Activated CD4-positive, CD25-positive, alpha-beta regulatory T cell (primary cell): ENCODE measurements around the gene SLC39A9.
"Not testable (repeated sequence)": the region's sequence is repeated elsewhere in the genome, so short reads cannot be mapped to it uniquely, and the experiment has no call there.

Experiments used
- DNase-seq, 4 experiments: peaks; one replicate each; lab custom pipeline; 2025; lab: John Stamatoyannopoulos, UW

Gene SLC39A9

GRCh38 chr14:69475194-69475818, 76.8 kb downstream of the SLC39A9 start:
- no peak for DNase-seq

- not testable (repeated sequence) for DNase-seq
Observed at GRCh38 chr14:69476824-69477450, 78.4 kb downstream of the SLC39A9 start.

GRCh38 chr14:69478055-69478454, 79.6 kb downstream of the SLC39A9 start:
- not testable (repeated sequence) for DNase-seq

GRCh38 chr14:69479696-69480095, 81.2 kb downstream of the SLC39A9 start:
- no peak for DNase-seq

- no peak for DNase-seq
Observed at GRCh38 chr14:69480136-69480535, 81.6 kb downstream of the SLC39A9 start.

GRCh38 chr14:69481815-69482568, 83.5 kb downstream of the SLC39A9 start:
- DNase-seq = no peak

GRCh38 chr14:69483765-69484443, 85.4 kb downstream of the SLC39A9 start:
- DNase-seq = no peak

GRCh38 chr14:69484444-69485314, 86.2 kb downstream of the SLC39A9 start, which contains the start of gene PLEKHD1:
TSS of gene PLEKHD1 (plus strand) at chr14:69484728. CDS start at chr14:69484966, 238 bp downstream.
- no peak for DNase-seq

GRCh38 chr14:69485315-69485660, 86.8 kb downstream of the SLC39A9 start:
- no peak for DNase-seq

- no peak for DNase-seq
Observed at GRCh38 chr14:69485701-69486100, 87.2 kb downstream of the SLC39A9 start.

- no peak for DNase-seq
Observed at GRCh38 chr14:69487226-69487625, 88.7 kb downstream of the SLC39A9 start.

- no peak for DNase-seq
Observed at GRCh38 chr14:69487771-69488170, 89.3 kb downstream of the SLC39A9 start.

- no peak for DNase-seq
Observed at GRCh38 chr14:69489495-69489894, 91.0 kb downstream of the SLC39A9 start.

GRCh38 chr14:69490219-69490918, 91.9 kb downstream of the SLC39A9 start:
- DNase-seq = no peak

GRCh38 chr14:69491193-69491592, 92.7 kb downstream of the SLC39A9 start:
- no peak for DNase-seq

- no peak for DNase-seq
Observed at GRCh38 chr14:69493038-69493437, 94.5 kb downstream of the SLC39A9 start.

- DNase-seq = no peak
Observed at GRCh38 chr14:69493791-69494190, 95.3 kb downstream of the SLC39A9 start.

GRCh38 chr14:69495341-69495921, 96.9 kb downstream of the SLC39A9 start:
- no peak for DNase-seq

GRCh38 chr14:69497866-69498265, 99.4 kb downstream of the SLC39A9 start:
- not testable (repeated sequence) for DNase-seq

- DNase-seq = not testable (repeated sequence)
Observed at GRCh38 chr14:69498286-69498685, 99.8 kb downstream of the SLC39A9 start.

- DNase-seq = no peak
Observed at GRCh38 chr14:69499436-69499835, 100.9 kb downstream of the SLC39A9 start.
